NB4 (cell line): Measurements from ENCODE around the gene DTNB.

Experiments
- MYC ChIP-seq: IDR thresholded peaks from 2 replicates; pipeline ENCODE4 v1.6.1; 2011; ENCODE audit warnings: low read depth, low read length
- POLR2A ChIP-seq: IDR thresholded peaks from 2 replicates; pipeline ENCODE4 v1.6.1; 2011; ENCODE audit warnings: mild to moderate bottlenecking; ENCODE audit not compliant: insufficient read length; ENCODE audit errors: extremely low read depth
- TF ChIP-seq, protein P1 (sequence below): IDR thresholded peaks from 2 replicates; pipeline ENCODE4 v1.6.1; 2011; ENCODE audit warnings: low read depth, low read length
- TF ChIP-seq, protein P2 (sequence below): IDR thresholded peaks from one replicate; pipeline ENCODE4 v1.5.1; 2012; ENCODE audit warnings: low read depth, low read length

DNA sequence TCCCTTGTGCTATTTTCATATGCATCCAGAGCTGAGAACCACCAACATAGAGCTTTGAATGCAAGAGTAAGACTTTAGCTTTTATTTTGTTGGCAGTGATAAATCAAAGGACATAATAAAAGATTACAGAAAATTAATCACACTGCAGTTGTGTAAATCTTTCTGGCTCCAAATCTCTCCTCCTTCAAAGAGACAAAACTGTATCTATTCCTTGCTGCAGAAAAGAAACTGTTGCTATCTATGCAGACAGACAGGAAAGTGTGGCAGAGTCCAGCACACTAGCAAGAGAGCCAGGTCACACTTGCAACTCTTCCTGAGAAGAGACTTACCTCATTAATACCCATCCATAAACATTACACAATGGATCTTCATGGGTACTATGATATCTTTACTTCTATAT is 57.5 kb downstream of the DTNB start:
- TF ChIP-seq, protein P1, sequence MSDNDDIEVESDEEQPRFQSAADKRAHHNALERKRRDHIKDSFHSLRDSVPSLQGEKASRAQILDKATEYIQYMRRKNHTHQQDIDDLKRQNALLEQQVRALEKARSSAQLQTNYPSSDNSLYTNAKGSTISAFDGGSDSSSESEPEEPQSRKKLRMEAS, result no peak
- TF ChIP-seq, protein P2, sequence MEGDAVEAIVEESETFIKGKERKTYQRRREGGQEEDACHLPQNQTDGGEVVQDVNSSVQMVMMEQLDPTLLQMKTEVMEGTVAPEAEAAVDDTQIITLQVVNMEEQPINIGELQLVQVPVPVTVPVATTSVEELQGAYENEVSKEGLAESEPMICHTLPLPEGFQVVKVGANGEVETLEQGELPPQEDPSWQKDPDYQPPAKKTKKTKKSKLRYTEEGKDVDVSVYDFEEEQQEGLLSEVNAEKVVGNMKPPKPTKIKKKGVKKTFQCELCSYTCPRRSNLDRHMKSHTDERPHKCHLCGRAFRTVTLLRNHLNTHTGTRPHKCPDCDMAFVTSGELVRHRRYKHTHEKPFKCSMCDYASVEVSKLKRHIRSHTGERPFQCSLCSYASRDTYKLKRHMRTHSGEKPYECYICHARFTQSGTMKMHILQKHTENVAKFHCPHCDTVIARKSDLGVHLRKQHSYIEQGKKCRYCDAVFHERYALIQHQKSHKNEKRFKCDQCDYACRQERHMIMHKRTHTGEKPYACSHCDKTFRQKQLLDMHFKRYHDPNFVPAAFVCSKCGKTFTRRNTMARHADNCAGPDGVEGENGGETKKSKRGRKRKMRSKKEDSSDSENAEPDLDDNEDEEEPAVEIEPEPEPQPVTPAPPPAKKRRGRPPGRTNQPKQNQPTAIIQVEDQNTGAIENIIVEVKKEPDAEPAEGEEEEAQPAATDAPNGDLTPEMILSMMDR, result no peak
- TF ChIP-seq POLR2A (no peak), MYC (no peak)
